Parathyroid adenoma (tissue), 2 donors: ENCODE results near the gene ASTN1.

Experiments used
- H2AFZ ChIP-seq: fragments of 300-600 bp; sonication (generic); one replicate; pipeline ENCODE4 v1.7.0; 2017; ENCODE audit warnings: antibody characterized with exemption, mild to moderate bottlenecking
- H3K27ac ChIP-seq: fragments of 300-600 bp; sonication (generic); one replicate; pipeline ENCODE4 v1.7.0; 2017
- H3K27me3 ChIP-seq: fragments of 300-600 bp; sonication (generic); one replicate; pipeline ENCODE4 v1.7.0; 2017; ENCODE audit warnings: low read length; ENCODE audit not compliant: control insufficient read depth, insufficient read depth
- H3K36me3 ChIP-seq: fragments of 300-600 bp; sonication (generic); one replicate; pipeline ENCODE4 v1.7.0; 2017; ENCODE audit warnings: low read length; ENCODE audit not compliant: control insufficient read depth, insufficient read depth
- H3K4me1 ChIP-seq: fragments of 300-600 bp; sonication (generic); one replicate; pipeline ENCODE4 v1.7.0; 2017; ENCODE audit warnings: control low read depth
- H3K4me2 ChIP-seq: fragments of 300-600 bp; sonication (generic); one replicate; pipeline ENCODE4 v1.7.0; 2017; ENCODE audit warnings: low read length
- H3K4me3 ChIP-seq: fragments of 300-600 bp; sonication (generic); one replicate; pipeline ENCODE4 v1.7.0; 2017; ENCODE audit warnings: low read depth, low read length
- H3K79me2 ChIP-seq: fragments of 300-600 bp; sonication (generic); one replicate; pipeline ENCODE4 v1.7.0; 2017; ENCODE audit warnings: control low read depth
- H3K9ac ChIP-seq: fragments of 300-600 bp; sonication (generic); one replicate; pipeline ENCODE4 v1.7.0; 2017; ENCODE audit warnings: mild to moderate bottlenecking
- H3K9me3 ChIP-seq: fragments of 300-600 bp; sonication (generic); one replicate; pipeline ENCODE4 v1.7.0; 2017; ENCODE audit warnings: low read length; ENCODE audit not compliant: control insufficient read depth
- TF ChIP-seq, protein P1 (sequence below): fragments of 300-600 bp; sonication (generic); IDR thresholded peaks from one replicate; pipeline ENCODE4 v1.7.0; 2017; ENCODE audit warnings: antibody characterized with exemption, mild to moderate bottlenecking
- donor health status: primary hyperparathyroidism.

ASTN1 gene

DNA sequence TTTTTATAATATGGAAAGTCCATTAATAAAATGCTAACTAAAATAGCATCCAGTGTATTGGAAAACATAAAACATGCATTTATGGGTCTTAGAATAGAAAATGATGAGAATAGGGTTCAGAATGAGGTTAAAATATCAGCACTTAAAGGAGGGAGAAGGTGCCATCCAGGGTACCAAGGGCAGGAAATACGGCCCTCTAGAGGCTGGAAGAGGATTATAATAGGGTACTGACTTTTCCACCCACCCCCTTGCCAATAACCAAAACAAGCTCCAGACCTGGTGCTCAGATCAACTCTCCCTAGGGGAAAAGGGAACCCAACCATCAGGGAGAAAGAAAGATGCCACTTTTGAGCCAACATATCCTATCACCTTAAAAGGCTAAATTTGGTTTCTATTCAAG is 26.7 kb downstream of the ASTN1 start:
- TF ChIP-seq, protein P1, sequence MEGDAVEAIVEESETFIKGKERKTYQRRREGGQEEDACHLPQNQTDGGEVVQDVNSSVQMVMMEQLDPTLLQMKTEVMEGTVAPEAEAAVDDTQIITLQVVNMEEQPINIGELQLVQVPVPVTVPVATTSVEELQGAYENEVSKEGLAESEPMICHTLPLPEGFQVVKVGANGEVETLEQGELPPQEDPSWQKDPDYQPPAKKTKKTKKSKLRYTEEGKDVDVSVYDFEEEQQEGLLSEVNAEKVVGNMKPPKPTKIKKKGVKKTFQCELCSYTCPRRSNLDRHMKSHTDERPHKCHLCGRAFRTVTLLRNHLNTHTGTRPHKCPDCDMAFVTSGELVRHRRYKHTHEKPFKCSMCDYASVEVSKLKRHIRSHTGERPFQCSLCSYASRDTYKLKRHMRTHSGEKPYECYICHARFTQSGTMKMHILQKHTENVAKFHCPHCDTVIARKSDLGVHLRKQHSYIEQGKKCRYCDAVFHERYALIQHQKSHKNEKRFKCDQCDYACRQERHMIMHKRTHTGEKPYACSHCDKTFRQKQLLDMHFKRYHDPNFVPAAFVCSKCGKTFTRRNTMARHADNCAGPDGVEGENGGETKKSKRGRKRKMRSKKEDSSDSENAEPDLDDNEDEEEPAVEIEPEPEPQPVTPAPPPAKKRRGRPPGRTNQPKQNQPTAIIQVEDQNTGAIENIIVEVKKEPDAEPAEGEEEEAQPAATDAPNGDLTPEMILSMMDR = no peak
- H3K9ac ChIP-seq = no peak overlapping the region

DNA sequence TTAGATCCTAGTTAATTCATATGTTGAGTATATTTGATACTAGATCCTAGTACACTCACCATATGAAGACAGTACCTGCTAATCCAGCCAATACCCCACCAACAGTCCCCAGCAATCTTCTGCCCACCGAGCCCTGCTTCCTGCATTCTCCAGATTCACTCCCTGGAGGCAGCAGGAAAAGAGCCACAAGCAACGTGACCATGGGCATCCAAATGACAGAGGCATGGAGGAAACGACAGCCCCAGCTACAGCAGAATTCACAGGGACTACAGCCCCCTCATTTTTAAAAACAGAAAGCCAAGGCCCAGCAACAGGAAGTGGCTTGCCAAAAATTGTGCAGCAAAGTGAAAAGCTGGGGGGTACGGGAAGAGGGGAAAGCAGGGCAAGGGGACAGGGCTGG is 29.3 kb downstream of the ASTN1 start:
- Histone ChIP-seq H3K4me3 (no peak overlapping the region), H3K27ac (no peak overlapping the region), H3K4me2 (no peak overlapping the region), H3K9ac (no peak overlapping the region), H2AFZ (no peak overlapping the region), H3K9me3 (no peaks in the 10 kb centered on the region), H3K27me3 (no peaks in the 10 kb centered on the region), H3K36me3 (no peaks in the 10 kb centered on the region), H3K79me2 (no peaks in the 10 kb centered on the region), H3K4me1 (no peaks in the 10 kb centered on the region)
- TF ChIP-seq, protein P1 = no peak

More for the DNA sequence above, 26.7 kb downstream of the ASTN1 start:
- Histone ChIP-seq H3K9me3 (no peaks in the 10 kb centered on the region), H3K27ac (no peak overlapping the region), H3K27me3 (no peaks in the 10 kb centered on the region), H2AFZ (no peak overlapping the region), H3K4me1 (no peaks in the 10 kb centered on the region), H3K79me2 (no peaks in the 10 kb centered on the region), H3K4me2 (no peak overlapping the region), H3K36me3 (no peaks in the 10 kb centered on the region), H3K4me3 (no peak overlapping the region)

DNA sequence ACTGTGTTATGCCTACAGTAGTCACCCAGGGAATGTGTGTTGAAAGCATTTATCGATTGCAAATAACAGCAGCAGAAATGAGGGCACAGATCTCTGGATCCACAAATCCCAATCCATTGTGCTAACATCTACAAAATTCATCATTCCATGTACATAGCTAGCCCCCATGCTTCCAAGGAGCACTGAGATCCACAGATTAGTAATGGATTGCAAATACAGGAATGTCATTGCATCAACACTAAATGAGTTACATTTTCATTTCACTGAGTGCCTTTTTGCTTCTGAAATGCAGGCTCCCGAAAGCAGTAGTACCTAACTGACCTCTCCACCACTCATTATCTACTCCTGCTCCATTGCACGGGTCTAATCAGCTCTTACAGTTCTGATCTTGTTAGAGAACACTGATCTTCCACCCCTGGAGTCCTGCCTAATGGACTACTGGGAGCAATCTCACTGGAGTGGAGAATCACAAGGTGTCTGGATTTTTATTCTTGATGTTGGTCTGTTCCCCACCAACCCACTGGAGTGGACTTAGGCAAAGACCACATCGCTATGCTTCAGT is 30.5 kb downstream of the ASTN1 start:
- no peak overlapping the region for H3K4me3 ChIP-seq
- no peaks in the 10 kb centered on the region for H3K4me1 ChIP-seq
- H3K9me3 ChIP-seq = no peaks in the 10 kb centered on the region
- H3K79me2 ChIP-seq = no peaks in the 10 kb centered on the region
- H2AFZ ChIP-seq = no peak overlapping the region
- TF ChIP-seq, protein P1 = no peak
- H3K9ac ChIP-seq = no peak overlapping the region
- no peak overlapping the region for H3K27ac ChIP-seq
- H3K4me2 ChIP-seq = no peak overlapping the region
- H3K36me3 ChIP-seq = no peaks in the 10 kb centered on the region
- no peaks in the 10 kb centered on the region for H3K27me3 ChIP-seq

DNA sequence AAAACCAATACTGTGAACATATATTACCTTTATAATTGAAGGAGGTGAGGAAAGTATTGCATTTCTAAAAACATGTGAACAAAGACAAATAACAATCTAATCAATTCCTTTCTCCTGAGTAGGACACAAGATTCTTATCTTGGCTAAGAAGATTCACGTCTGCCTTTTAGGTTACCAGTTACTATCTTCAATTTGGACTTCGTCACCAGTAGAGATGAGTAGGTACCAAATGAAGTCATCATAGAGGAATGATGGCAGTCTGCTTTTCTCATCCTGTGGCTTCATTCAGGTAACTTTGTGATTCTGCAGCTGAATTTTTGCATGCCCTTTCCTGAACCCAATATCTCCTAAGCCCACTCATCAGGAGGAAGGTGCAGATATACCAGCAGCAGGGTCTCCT is 32.4 kb downstream of the ASTN1 start:
- no peak overlapping the region for H2AFZ ChIP-seq
- H3K27me3 ChIP-seq = no peaks in the 10 kb centered on the region
- no peak overlapping the region for H3K9ac ChIP-seq
- no peak overlapping the region for H3K27ac ChIP-seq
- H3K4me2 ChIP-seq = no peak overlapping the region
- no peaks in the 10 kb centered on the region for H3K79me2 ChIP-seq
- H3K4me1 ChIP-seq = no peaks in the 10 kb centered on the region
- TF ChIP-seq, protein P1 = no peak
- no peak overlapping the region for H3K4me3 ChIP-seq
- H3K9me3 ChIP-seq = no peaks in the 10 kb centered on the region
- no peaks in the 10 kb centered on the region for H3K36me3 ChIP-seq

DNA sequence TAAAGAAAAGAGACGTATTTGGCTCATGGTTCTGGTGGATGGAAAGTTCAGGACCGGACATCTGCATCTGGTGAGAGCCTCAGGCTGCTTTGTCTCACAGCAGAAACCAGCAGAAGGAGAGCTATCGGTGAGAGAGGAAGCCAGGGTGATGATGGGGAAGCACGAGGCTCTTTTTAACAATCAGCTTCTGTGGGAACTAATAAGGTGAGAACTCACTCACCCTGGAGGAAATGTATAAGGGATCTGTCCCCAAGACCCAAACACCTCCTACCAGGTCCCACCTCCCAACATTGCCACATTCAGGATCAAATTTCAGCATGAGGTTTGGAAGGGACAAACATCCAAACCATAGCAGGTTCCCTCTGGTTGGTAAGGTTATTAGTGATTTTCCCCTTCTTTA is 32.8 kb downstream of the ASTN1 start:
- TF ChIP-seq, protein P1 = no peak
- H3K36me3 ChIP-seq = no peaks in the 10 kb centered on the region
- H3K9me3 ChIP-seq = no peaks in the 10 kb centered on the region
- H3K4me2 ChIP-seq = no peak overlapping the region
- H3K27ac ChIP-seq = no peak overlapping the region
- H3K27me3 ChIP-seq = no peaks in the 10 kb centered on the region
- no peaks in the 10 kb centered on the region for H3K4me1 ChIP-seq
- H3K79me2 ChIP-seq = no peaks in the 10 kb centered on the region
- H3K9ac ChIP-seq = no peak overlapping the region
- no peak overlapping the region for H2AFZ ChIP-seq
- H3K4me3 ChIP-seq = no peak overlapping the region
